Keratinocyte (primary cell): ENCODE measurements around the gene CAST. TPM values are rescaled to one million over a fixed set of nuclear protein-coding genes. Genes with fewer than 3 reads are reported as not detected.

Experiments used
- DNase-seq: peaks from one replicate; pipeline ENCODE4 v3.0.0-alpha.2; 2011; ENCODE audit warnings: low read depth, missing footprints, low spot score
- FAIRE-seq: peaks from 2 replicates; lab custom pipeline; 2011; peaks lifted over from hg19 to GRCh38; lab: Jason Lieb, UNC
- H2AFZ ChIP-seq: 2 replicates; pipeline ENCODE4 v1.6.0; 2012; ENCODE audit warnings: low read length, control low read depth, inconsistent platforms; ENCODE audit not compliant: control insufficient read depth
- H3K27ac ChIP-seq: 2 replicates; pipeline ENCODE4 v1.5.1; 2011; ENCODE audit warnings: low read length; ENCODE audit not compliant: control insufficient read depth, insufficient read depth
- H3K27me3 ChIP-seq: 3 replicates; pipeline ENCODE4 v1.6.0; 2011; ENCODE audit warnings: low read length; ENCODE audit not compliant: control insufficient read depth, insufficient read depth; ENCODE audit errors: extremely low read depth
- H3K36me3 ChIP-seq, 2 experiments: 2 replicates in 1 of 2; 3 replicates in 1 of 2; pipeline ENCODE4 v1.5.1; 2011; ENCODE audit warnings: low read length in 2 of 2, mild to moderate bottlenecking in 1 of 2; ENCODE audit not compliant: control insufficient read depth in 2 of 2, insufficient read depth in 2 of 2; ENCODE audit errors: extremely low read depth in 1 of 2
- H3K4me1 ChIP-seq: 3 replicates; pipeline ENCODE4 v1.5.1; 2011; ENCODE audit warnings: low read length; ENCODE audit not compliant: control insufficient read depth, insufficient read depth; ENCODE audit errors: extremely low read depth
- H3K4me2 ChIP-seq: 3 replicates; pipeline ENCODE4 v1.6.0; 2011; ENCODE audit warnings: low read depth, low read length; ENCODE audit not compliant: control insufficient read depth, insufficient read depth; ENCODE audit errors: extremely low read depth
- H3K4me3 ChIP-seq, 3 experiments: fragments of 200-600 bp in 1 of 3; sonication (generic) in 1 of 3; 2 replicates in 2 of 3; 3 replicates in 1 of 3; pipeline ENCODE4 v1.5.1; 2011 to 2016; ENCODE audit warnings: low read length in 3 of 3, mild to moderate bottlenecking in 3 of 3, control low read depth in 2 of 3, inconsistent platforms in 1 of 3, low read depth in 1 of 3, mixed read lengths in 1 of 3, mixed run types in 1 of 3, moderate library complexity in 1 of 3; ENCODE audit not compliant: control insufficient read depth in 2 of 3, insufficient read depth in 2 of 3; ENCODE audit errors: extremely low read depth in 1 of 3
- H3K79me2 ChIP-seq: 2 replicates; pipeline ENCODE4 v1.6.0; 2012; ENCODE audit warnings: low read length; ENCODE audit not compliant: control insufficient read depth, insufficient read depth
- H3K9ac ChIP-seq: 3 replicates; pipeline ENCODE4 v1.6.0; 2011; ENCODE audit warnings: low read length; ENCODE audit not compliant: control insufficient read depth, insufficient read depth; ENCODE audit errors: extremely low read depth
- H3K9me1 ChIP-seq: 3 replicates; pipeline ENCODE4 v1.6.0; 2011; ENCODE audit warnings: low read length; ENCODE audit not compliant: control insufficient read depth, insufficient read depth; ENCODE audit errors: extremely low read depth
- H3K9me3 ChIP-seq: 2 replicates; pipeline ENCODE4 v1.5.1; 2012; ENCODE audit warnings: low read depth, low read length; ENCODE audit not compliant: control insufficient read depth
- H4K20me1 ChIP-seq: 3 replicates; pipeline ENCODE4 v1.6.0; 2011; ENCODE audit warnings: low read length; ENCODE audit not compliant: control insufficient read depth, insufficient read depth; ENCODE audit errors: extremely low read depth
- EZH2 ChIP-seq: IDR thresholded peaks from one replicate; pipeline ENCODE4 v1.6.1; 2012; ENCODE audit warnings: inconsistent platforms, mild to moderate bottlenecking, low read length, moderate library complexity
- dilution Hi-C: fragments of 300-500 bp; cut with MboI; formaldehyde crosslinking; loops from one replicate; pipeline ENCODE4 v1.7.0; 2020; ENCODE audit warnings: low sequenced_read_pairs; ENCODE audit not compliant: extremely low pct_ligation_motif_present
- polyA plus RNA-seq, 5 experiments: library from polyadenylated mRNA; depleted of rRNA in 3 of 5; stranded (reverse) in 3 of 5; stranded (forward) in 1 of 5; unstranded in 1 of 5; fragments of >200 nt; gene quantifications; 1 replicate in 1 of 5; 2 replicates in 3 of 5; 3 replicates in 1 of 5; pipeline versions ENCODE4 v1.2.1 to v1.2.3, GENCODE V29; 2011 to 2012; ENCODE audit warnings: missing spikeins in 2 of 5, low read depth in 1 of 5, low replicate concordance in 1 of 5
- TF ChIP-seq, protein P1 (sequence below), 3 experiments: IDR thresholded peaks in 1 of 3; conservative IDR thresholded peaks in 1 of 3; optimal IDR thresholded peaks in 1 of 3; 2 replicates in 2 of 3; 3 replicates in 1 of 3; pipeline versions ENCODE3 to v1.5.1; 2011; ENCODE audit warnings: low read length in 3 of 3, mild to moderate bottlenecking in 3 of 3, moderate library complexity in 2 of 3, control low read depth in 1 of 3, inconsistent platforms in 1 of 3; ENCODE audit not compliant: insufficient read depth in 2 of 3; ENCODE audit errors: extremely low read depth in 1 of 3

The CAST gene
- polyA plus RNA-seq, 1 donor (not counting 4 experiments of a cell fraction or from before 2014, with no cell fraction given): 238 TPM

GRCh38 chr5:96690861-96691260 lies 28.7 kb downstream of the CAST start:
- dilution Hi-C loops: no loop called here
- Histone ChIP-seq H3K27ac (peak overlapping the region; percentile 32), H2AFZ (no peak overlapping the region), H3K36me3 (peaks cover 4 to 6% of the 10 kb centered on the region in 2 experiments), H3K9me1 (no peaks in the 10 kb centered on the region), H3K79me2 (peaks cover 33% of the 10 kb centered on the region), H4K20me1 (no peaks in the 10 kb centered on the region), H3K9me3 (no peaks in the 10 kb centered on the region), H3K27me3 (no peaks in the 10 kb centered on the region), H3K4me2 (no peak overlapping the region), H3K4me1 (peaks cover 21% of the 10 kb centered on the region), H3K9ac (no peak overlapping the region), H3K4me3 (no peak overlapping the region)
- DNase-seq: no peak
- no peak for TF ChIP-seq EZH2
- TF ChIP-seq, protein P1, sequence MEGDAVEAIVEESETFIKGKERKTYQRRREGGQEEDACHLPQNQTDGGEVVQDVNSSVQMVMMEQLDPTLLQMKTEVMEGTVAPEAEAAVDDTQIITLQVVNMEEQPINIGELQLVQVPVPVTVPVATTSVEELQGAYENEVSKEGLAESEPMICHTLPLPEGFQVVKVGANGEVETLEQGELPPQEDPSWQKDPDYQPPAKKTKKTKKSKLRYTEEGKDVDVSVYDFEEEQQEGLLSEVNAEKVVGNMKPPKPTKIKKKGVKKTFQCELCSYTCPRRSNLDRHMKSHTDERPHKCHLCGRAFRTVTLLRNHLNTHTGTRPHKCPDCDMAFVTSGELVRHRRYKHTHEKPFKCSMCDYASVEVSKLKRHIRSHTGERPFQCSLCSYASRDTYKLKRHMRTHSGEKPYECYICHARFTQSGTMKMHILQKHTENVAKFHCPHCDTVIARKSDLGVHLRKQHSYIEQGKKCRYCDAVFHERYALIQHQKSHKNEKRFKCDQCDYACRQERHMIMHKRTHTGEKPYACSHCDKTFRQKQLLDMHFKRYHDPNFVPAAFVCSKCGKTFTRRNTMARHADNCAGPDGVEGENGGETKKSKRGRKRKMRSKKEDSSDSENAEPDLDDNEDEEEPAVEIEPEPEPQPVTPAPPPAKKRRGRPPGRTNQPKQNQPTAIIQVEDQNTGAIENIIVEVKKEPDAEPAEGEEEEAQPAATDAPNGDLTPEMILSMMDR (optimal IDR thresholded peaks at IDR 0.05 in 1 of 3, IDR thresholded peaks at IDR 0.05 in 1 of 3, conservative IDR thresholded peaks at IDR 0.05 in 1 of 3; ENCODE audit: extremely low read depth in 1 of 3, insufficient read depth in 2 of 3, low read length in 3 of 3): no peak
- no peak for FAIRE-seq

- Histone ChIP-seq H3K9me3 (no peaks in the 10 kb centered on the region), H3K9me1 (no peaks in the 10 kb centered on the region), H3K9ac (no peak overlapping the region), H3K36me3 (peaks cover 4 to 6% of the 10 kb centered on the region in 2 experiments), H4K20me1 (no peaks in the 10 kb centered on the region), H3K79me2 (peaks cover 33% of the 10 kb centered on the region), H3K4me2 (no peak overlapping the region), H2AFZ (no peak overlapping the region), H3K4me3 (no peak overlapping the region), H3K27me3 (no peaks in the 10 kb centered on the region), H3K4me1 (peaks cover 21% of the 10 kb centered on the region), H3K27ac (peak overlapping the region; percentile 51)
- dilution Hi-C loops: no loop called here
- FAIRE-seq (peak; percentile 39), DNase-seq (no peak)
- TF ChIP-seq, protein P1 (optimal IDR thresholded peaks at IDR 0.05 in 1 of 3, IDR thresholded peaks at IDR 0.05 in 1 of 3, conservative IDR thresholded peaks at IDR 0.05 in 1 of 3; ENCODE audit: extremely low read depth in 1 of 3, insufficient read depth in 2 of 3, low read length in 3 of 3): no peak
- no peak for TF ChIP-seq EZH2
Observed at GRCh38 chr5:96691503-96692303, 29.5 kb downstream of the CAST start.
